Stimulated activated CD4-positive, alpha-beta T cell treated with anti-CD3 and anti-CD28 coated beads, Interleukin-2, amount 100 ng/mL, for 48 hours (primary cell): ENCODE results near the gene MSLN.
"Not testable (repeated sequence)": the region's sequence is repeated elsewhere in the genome, so short reads cannot be mapped to it uniquely, and the experiment has no call there.

Experiments used
- DNase-seq, 2 donors: peaks; one replicate each; pipeline ENCODE4 v3.0.0-alpha.2; 2020

The MSLN gene

GRCh38 chr16:761625-762513, 1.3 kb downstream of the MSLN start:
- DNase-seq: no peak

GRCh38 chr16:762595-763268, 2.2 kb downstream of the MSLN start:
- DNase-seq: no peak

- DNase-seq: no peak
Measured at GRCh38 chr16:763369-764183, 3.0 kb downstream of the MSLN start.

DNA sequence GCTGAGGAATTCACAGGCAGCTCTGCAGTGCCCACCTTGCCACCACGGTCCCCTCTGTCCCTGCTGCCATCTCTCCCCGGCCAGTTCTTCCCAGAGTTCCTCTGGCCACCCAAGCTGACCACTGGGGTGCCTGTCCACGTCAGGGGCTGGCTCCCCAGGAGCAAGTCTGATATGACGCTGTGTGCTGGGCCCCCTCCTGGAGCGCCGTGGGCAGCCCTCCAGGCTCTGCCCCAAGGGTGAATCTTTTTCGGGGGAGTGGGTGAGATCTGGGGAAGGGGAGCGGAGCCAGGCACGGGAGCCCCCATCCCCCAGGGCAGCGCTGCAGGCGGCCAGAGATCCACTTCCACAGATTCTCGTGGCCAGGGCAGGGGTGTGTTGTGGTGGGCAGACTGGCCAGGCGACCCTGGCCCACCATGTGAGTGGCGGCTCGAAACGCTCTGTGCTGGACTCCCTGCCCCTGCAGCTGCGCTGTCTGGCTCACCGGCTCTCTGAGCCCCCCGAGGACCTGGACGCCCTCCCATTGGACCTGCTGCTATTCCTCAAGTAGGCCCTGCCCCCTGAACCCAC, 3.7 kb downstream of the MSLN start:
- DNase-seq: no peak

DNA sequence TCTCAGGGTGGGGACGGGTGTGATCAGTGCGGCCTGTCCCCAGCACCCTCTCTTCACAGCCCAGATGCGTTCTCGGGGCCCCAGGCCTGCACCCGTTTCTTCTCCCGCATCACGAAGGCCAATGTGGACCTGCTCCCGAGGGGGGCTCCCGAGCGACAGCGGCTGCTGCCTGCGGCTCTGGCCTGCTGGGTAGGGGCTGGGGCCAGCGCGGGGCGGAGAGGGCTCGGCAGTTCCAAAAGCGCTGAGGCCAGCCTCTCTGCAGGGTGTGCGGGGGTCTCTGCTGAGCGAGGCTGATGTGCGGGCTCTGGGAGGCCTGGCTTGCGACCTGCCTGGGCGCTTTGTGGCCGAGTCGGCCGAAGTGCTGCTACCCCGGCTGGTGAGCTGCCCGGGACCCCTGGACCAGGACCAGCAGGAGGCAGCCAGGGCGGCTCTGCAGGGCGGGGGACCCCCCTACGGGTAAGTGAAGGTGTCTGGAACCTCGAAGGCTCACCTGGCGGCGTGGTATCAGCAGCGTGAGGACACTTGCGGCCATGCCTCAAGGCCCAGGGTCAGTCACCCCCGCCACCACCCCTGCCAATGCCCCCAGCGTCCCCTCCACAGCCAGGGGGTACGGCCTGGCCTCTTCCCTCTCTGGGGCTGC, 4.4 kb downstream of the MSLN start:
- no peak for DNase-seq

DNA sequence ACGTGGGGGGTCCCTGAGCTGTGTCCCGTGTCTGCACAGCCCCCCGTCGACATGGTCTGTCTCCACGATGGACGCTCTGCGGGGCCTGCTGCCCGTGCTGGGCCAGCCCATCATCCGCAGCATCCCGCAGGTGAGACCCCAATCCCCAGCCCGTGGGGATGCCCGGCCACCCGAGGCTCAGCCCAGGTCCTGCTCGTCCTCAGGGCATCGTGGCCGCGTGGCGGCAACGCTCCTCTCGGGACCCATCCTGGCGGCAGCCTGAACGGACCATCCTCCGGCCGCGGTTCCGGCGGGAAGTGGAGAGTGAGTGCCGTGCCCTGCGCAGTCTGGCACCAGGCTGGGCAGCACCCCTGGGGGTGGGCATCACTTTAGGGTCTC, 4.9 kb downstream of the MSLN start:
- DNase-seq: no peak

DNA sequence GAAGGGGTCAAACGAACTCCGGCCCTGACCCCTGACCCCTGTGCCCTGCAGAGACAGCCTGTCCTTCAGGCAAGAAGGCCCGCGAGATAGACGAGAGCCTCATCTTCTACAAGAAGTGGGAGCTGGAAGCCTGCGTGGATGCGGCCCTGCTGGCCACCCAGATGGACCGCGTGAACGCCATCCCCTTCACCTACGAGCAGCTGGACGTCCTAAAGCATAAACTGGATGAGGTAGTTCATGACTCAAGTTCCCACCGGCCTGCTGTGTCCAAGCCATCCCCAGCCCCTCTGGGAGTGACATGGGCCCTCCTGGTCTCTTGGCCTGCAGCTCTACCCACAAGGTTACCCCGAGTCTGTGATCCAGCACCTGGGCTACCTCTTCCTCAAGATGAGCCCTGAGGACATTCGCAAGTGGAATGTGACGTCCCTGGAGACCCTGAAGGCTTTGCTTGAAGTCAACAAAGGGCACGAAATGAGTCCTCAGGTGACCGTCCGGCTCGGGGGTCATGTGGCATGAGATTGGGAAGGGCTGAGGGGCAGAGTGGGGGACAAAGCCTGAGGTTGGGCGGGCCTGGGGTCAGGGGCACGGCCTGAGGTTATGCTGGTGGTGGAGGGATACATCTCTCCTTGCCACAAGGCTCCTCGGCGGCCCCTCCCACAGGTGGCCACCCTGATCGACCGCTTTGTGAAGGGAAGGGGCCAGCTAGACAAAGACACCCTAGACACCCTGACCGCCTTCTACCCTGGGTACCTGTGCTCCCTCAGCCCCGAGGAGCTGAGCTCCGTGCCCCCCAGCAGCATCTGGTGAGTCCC, 5.7 kb downstream of the MSLN start:
- no peak for DNase-seq

DNA sequence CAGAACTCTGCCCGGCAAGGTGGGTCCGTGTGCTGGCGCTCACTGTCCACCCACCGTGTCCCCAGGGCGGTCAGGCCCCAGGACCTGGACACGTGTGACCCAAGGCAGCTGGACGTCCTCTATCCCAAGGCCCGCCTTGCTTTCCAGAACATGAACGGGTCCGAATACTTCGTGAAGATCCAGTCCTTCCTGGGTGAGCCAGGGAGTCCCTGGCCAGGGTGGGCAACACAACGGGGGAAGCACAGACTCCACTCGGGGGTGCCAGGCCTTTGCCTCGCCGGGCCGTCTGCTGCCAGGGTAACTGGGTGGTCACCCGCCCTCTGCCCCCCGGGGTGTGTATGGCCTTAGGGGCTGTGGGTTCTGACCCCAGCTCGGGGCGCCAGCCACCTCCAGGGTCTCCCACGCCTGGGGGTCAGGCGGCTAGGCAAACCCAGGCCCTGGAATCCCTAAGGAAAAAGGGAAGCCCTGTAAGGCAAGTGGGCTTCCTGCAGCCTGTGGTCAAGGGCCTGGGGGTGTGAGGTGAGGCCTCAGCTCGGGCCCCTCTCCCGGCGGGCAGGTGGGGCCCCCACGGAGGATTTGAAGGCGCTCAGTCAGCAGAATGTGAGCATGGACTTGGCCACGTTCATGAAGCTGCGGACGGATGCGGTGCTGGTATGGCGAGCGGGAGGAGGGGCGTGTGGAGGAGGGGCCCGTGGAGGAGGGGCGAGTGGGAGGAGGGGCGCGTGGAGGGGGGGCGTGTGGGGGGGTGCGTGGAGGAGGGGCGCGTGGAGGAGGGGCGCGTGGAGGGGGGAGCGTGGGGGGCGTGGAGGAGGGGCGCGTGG, 6.5 kb downstream of the MSLN start:
- no peak for DNase-seq

- no peak for DNase-seq
Measured at GRCh38 chr16:767743-768235, 7.3 kb downstream of the MSLN start.

DNA sequence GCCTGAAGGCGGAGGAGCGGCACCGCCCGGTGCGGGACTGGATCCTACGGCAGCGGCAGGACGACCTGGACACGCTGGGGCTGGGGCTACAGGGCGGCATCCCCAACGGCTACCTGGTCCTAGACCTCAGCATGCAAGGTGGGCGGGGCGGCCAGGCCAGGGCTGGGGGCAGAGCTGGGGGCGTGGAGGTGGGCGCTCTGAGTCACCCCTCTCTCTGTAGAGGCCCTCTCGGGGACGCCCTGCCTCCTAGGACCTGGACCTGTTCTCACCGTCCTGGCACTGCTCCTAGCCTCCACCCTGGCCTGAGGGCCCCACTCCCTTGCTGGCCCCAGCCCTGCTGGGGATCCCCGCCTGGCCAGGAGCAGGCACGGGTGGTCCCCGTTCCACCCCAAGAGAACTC, 7.9 kb downstream of the MSLN start:
- DNase-seq: no peak

DNA sequence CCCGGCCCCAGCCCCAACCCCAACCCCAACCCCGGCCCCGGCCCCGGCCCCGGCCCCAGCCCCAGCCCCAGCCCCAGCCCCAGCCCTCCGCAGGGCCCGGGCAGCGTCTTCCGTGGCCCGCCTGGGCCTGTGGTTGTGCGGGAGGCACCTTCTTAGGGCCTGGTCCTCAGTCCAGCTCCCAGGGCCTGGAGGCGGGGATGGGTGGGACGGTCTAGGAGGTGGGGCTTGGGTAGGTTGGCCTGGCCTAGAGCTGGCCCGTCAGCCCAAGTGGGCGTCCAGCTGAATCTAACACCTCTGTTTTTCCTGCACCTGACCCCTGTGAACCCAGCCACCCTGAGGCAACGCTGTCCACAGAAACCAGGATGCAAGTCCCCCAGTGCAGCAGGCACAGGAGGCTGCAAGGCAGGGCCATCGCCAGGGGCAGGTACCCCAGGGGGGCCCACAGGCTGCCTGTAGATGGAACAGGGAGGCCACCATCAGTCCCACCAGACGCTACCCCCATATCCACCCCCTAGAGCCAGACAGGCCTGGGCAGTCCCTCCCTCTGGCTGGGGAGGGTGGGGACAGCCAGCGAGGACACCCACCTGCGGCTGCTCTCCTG, 8.8 kb downstream of the MSLN start:
- no peak for DNase-seq

- no peak for DNase-seq
Measured at GRCh38 chr16:769934-770333, 9.4 kb downstream of the MSLN start.

DNA sequence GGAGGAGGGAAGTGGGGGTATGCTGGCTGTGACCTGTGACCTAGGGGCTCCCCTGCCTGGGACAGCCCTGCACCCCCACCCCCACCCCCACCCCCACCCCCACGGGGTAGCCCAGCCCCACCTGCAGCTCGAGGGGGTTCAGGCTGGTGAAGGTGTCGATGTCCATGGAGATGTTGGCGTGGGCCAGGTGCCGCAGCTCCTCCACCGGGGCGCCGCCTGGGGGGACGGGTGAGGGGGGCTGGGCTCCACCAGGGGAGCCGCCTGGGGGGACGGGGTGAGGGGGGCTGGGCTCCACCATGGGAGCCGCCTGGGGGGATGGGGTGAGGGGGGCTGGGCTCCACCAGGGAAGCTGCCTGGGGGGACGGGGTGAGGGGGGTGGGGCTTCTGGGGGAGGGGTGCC, 9.9 kb downstream of the MSLN start:
- no peak for DNase-seq

DNA sequence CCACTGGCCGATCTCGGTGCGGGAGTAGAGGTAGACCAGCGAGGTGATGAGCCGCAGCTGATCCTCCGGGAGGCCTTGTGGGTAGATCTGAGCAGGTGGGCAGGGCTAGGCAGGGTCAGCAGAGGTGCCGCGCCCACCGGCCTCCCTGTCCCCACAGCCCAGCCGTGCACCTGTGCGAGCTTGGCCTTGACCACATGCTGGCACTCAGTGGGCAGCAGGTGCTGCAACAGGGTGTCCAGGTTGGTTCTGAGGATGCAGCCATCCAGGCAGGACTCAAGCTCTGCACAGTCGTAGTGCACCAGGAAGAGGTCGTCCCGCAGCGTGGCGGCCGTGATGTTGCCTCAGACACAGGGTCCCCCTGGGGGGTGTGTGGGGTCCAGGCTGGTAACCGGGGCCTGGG, 12.4 kb downstream of the MSLN start:
- no peak for DNase-seq

DNA sequence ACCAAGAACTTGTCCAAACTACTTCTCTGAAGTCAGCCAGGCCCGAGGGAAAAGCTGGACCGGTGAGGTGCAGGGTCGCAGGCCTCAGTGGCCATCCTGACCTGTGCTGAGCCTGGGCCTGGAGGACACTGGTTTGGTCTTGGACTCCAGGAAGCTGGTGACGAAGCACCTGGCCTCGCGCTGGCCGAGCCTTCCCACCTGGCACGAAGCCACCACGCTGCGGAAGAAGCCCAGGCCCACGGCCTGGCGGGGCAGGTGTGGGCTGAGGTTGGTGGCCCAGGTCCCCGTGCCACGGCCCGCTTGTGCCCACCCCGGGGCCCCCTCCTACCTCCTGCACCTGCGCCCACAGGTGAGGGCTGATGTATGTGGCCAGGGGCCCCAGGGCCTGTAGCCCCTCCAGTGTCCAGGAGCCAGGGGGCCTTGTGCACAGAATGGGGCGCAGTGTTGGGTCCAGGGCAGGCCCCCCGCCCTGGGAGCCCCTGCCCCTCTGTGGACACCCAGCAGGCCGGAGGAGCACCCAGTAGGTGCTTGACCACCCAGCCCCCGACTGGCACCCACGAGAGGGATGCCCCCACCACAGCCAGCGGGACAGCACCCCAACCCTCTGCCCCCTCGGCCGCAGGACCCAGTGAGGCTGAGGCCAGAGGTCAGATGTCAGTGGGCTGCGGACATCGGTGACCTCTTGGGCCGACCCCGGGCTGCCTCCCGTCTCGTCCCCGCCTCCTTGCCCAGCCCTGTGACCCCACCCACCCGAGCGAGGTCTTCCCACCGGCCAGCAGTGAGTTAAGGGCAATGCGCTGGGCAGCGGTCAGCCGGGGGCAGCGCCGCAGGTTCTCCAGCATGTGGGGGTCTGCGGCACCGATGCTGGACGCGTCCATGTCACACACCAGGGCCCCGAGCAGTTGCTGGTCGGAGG, 13.8 kb downstream of the MSLN start:
- DNase-seq: no peak

DNA sequence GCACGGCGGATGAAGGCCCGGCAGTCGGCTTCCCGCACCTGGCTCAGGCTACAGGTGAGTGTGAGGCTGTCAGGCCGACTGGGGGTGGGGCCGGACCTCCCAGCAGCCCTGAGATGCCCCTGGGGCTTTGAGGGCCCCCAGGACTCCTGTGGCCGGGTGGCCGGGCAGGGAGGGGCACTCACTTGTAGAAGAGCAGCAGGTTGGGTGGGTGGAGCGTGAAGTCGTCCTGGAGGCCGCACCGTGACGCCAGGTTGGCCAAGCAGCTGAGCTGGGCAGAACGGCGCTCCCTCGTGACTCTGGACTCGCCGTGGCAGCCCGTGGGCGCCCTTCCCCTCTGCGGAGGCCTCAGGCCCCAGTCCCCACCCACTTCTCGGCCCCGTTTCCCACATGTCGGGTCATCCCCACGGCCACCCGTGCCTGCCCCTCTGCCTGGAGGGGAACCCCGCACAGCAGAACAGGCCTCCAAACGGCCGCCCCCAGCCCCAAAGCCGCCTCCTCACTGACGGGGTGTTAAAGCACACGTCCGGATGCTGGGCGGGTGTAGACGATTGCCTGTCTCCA, 14.8 kb downstream of the MSLN start:
- DNase-seq: no peak

DNA sequence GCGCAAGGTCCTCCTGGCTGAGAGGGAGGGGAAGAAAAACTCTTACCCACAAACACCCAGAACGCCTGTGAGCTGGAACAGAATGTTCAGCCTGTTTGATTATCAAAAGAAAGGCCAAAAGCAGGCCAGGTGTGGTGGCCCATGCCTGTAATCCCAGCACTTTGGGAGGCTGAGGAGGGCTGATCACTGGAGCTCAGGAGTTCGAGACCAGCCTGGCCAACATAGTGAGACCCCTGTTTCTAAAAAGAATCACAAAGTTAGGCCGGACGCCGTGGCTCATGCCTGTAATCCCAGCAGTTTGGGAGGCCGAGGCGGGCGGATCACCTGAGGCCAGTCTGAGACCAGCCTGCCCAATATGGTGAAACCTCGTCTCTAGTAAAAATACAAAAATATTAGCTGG, 15.8 kb downstream of the MSLN start:
- not testable (repeated sequence) for DNase-seq

DNA sequence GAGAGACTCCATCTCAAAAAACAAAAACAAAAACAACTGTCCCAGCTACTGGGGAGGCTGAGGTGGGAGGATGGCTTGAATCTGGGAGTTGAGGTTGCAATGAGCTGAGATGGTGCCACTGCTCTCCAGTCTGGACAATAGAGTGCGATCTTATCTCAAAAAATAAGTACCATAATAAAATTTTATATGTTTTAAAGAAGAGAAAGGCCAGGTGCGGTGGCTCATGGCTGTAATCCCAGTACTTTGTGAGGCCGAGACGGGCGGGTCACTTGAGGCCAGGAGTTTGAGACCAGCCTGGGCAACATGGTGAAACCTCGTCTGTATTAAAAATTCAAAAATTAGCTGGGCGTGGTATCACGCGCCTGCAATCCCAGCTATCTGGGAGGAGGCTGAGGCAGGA, 16.3 kb downstream of the MSLN start:
- DNase-seq: no peak

DNA sequence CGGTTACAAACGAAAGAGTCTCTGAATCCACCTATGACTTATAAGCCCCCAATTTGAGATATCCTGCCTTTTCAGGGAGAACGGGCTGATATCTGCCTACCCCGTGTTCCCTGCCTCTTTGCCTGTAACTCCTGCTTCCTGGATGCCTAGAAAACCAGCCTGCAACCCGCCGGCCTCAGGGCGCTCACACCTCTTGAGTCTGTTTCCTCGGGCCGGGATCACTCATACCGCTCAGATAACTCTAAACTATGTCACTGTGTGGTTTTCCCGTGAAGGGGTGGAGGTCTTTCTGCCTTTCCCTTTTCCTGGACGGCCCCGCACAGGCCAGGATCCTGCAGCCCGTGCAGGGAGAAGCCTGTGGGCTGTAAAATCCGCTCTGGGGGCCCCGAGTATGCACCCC, 17.3 kb downstream of the MSLN start:
- no peak for DNase-seq
